HCT116 (cell line): ENCODE results near the gene NDUFB7. TPM values are rescaled to one million over a fixed set of nuclear protein-coding genes. Genes with fewer than 3 reads are reported as not detected.

Experiments used
- ATAC-seq: fragments of 200-7000 bp; cut with Tn5 transposase; 2 replicates; pipeline ENCODE4 v1.9.1; 2020; ENCODE audit warnings: mild to moderate bottlenecking, moderate library complexity
- BruUV-seq: library from RNA; stranded (reverse); fragments of 400-500 nt; replicated peaks from 2 replicates; lab custom pipeline; 2021; lab: Mats Ljungman, UMichigan
- CTCF ChIA-PET: fragments of 300-600 bp; sonication (Branson Sonifier 250); formaldehyde crosslinking; loops from one replicate; lab custom pipeline; 2021; ENCODE audit warnings: antibody characterized with exemption; lab: Charles Lee
- POLR2A ChIA-PET: fragments of 300-600, 350-600 bp; sonication (Branson Sonifier 250); formaldehyde crosslinking; loops from one replicate; lab custom pipeline; 2021; ENCODE audit warnings: antibody characterized with exemption; lab: Charles Lee
- RAD21 ChIA-PET, 2 experiments: fragments of 300-600 bp; sonication (Branson Sonifier 250); formaldehyde crosslinking; loops; one replicate each; lab custom pipeline; 2023; ENCODE audit warnings: low total read pairs in 2 of 2; ENCODE audit not compliant: uncharacterized antibody in 2 of 2, unreplicated experiment in 2 of 2, low non-redundant PET in 1 of 2; lab: Charles Lee
- DNase-seq: peaks from one replicate; pipeline ENCODE4 v3.0.0-alpha.2; 2010; ENCODE audit warnings: low read depth, low spot score
- H2AFZ ChIP-seq: fragments of 200-600 bp; shearing (Covaris generic), sonication (generic); 2 replicates; pipeline ENCODE4 v1.6.1; 2017; ENCODE audit warnings: low read depth, mixed run types, mixed read lengths, antibody characterized with exemption, low read length; ENCODE audit not compliant: poor library complexity, severe bottlenecking
- H3K27ac ChIP-seq: 2 replicates; pipeline ENCODE4 v1.5.1; 2012; ENCODE audit warnings: low read depth, low read length
- H3K27me3 ChIP-seq: fragments of 200-600 bp; sonication (generic); 2 replicates; pipeline ENCODE4 v1.6.1; 2016; ENCODE audit warnings: mixed run types, low read length, mixed read lengths; ENCODE audit not compliant: insufficient read depth
- H3K36me3 ChIP-seq, 2 experiments: fragments of 200-500 bp in 1 of 2; fragments of 200-600 bp in 1 of 2; sonication (Bioruptor generic) in 1 of 2; sonication (generic) in 1 of 2; 2 replicates each; pipeline versions ENCODE4 v1.5.1 to v1.6.1; 2014 to 2016; ENCODE audit warnings: low read length in 2 of 2, inconsistent platforms in 1 of 2, mixed read lengths in 1 of 2, mixed run types in 1 of 2; ENCODE audit not compliant: insufficient read depth in 2 of 2, control insufficient read depth in 1 of 2
- H3K4me1 ChIP-seq, 2 experiments: fragments of 200-600 bp in 1 of 2; sonication (generic) in 1 of 2; 2 replicates each; pipeline versions ENCODE4 v1.5.1 to v1.6.1; 2012 to 2017; ENCODE audit warnings: low read length in 2 of 2, inconsistent platforms in 1 of 2, mild to moderate bottlenecking in 1 of 2, mixed read lengths in 1 of 2, mixed run types in 1 of 2, moderate library complexity in 1 of 2; ENCODE audit not compliant: insufficient read depth in 2 of 2, control insufficient read depth in 1 of 2
- H3K4me2 ChIP-seq: fragments of 200-600 bp; sonication (generic); 2 replicates; pipeline ENCODE4 v1.6.1; 2017; ENCODE audit warnings: mixed run types, low read length, mixed read lengths
- H3K4me3 ChIP-seq, 2 experiments: fragments of 200-600 bp in 1 of 2; sonication (generic) in 1 of 2; replicated peaks in 1 of 2; 2 replicates each; pipeline ENCODE4 v1.5.1; 2011 to 2016; ENCODE audit warnings: low read length in 2 of 2, control low read depth in 1 of 2, low read depth in 1 of 2, mild to moderate bottlenecking in 1 of 2, mixed read lengths in 1 of 2, mixed run types in 1 of 2
- H3K79me2 ChIP-seq: fragments of 200-600 bp; sonication (generic); 2 replicates; pipeline ENCODE4 v1.6.1; 2017; ENCODE audit warnings: mild to moderate bottlenecking, mixed run types, low read length, moderate library complexity, mixed read lengths; ENCODE audit not compliant: insufficient read depth
- H3K9ac ChIP-seq: fragments of 200-600 bp; sonication (generic); 2 replicates; pipeline ENCODE4 v1.6.1; 2016; ENCODE audit warnings: low read length, mixed read lengths
- H3K9me2 ChIP-seq: fragments of 200-600 bp; sonication (generic), shearing (Covaris generic); 2 replicates; pipeline ENCODE4 v1.6.1; 2017; ENCODE audit warnings: mixed run types, mild to moderate bottlenecking, moderate library complexity; ENCODE audit not compliant: insufficient read depth
- H3K9me3 ChIP-seq, 2 experiments: fragments of 200-500 bp in 1 of 2; fragments of 200-600 bp in 1 of 2; sonication (Bioruptor generic) in 1 of 2; sonication (generic) in 1 of 2; 2 replicates each; pipeline ENCODE4 v1.6.1; 2014 to 2017; ENCODE audit warnings: low read length in 2 of 2, mixed read lengths in 2 of 2, inconsistent platforms in 1 of 2, low read depth in 1 of 2, mild to moderate bottlenecking in 1 of 2, mixed run types in 1 of 2, moderate library complexity in 1 of 2; ENCODE audit not compliant: control insufficient read depth in 1 of 2, insufficient read depth in 1 of 2
- H4K20me1 ChIP-seq: fragments of 200-600 bp; sonication (generic), shearing (Covaris generic); 2 replicates; pipeline ENCODE4 v1.6.1; 2017; ENCODE audit warnings: mixed run types, mild to moderate bottlenecking, moderate library complexity; ENCODE audit not compliant: insufficient read depth
- CBX3 ChIP-seq: IDR thresholded peaks from 2 replicates; pipeline ENCODE4 v1.6.1; 2012; ENCODE audit warnings: low read depth
- CTCF ChIP-seq, 3 experiments: fragments of 200-600 bp in 1 of 3; sonication (generic) in 1 of 3; IDR thresholded peaks in 2 of 3; conservative IDR thresholded peaks in 1 of 3; 2 replicates each; pipeline ENCODE4 v1.5.1; 2012 to 2017; ENCODE audit warnings: low read depth in 2 of 3, low read length in 2 of 3, antibody characterized with exemption in 1 of 3, borderline replicate concordance in 1 of 3, control low read depth in 1 of 3, mild to moderate bottlenecking in 1 of 3, mixed read lengths in 1 of 3, mixed run types in 1 of 3, moderate library complexity in 1 of 3; ENCODE audit not compliant: insufficient read depth in 1 of 3
- FOSL1 ChIP-seq: IDR thresholded peaks from 2 replicates; pipeline ENCODE4 v1.6.1; 2012; ENCODE audit warnings: low read depth
- JUND ChIP-seq: IDR thresholded peaks from 2 replicates; pipeline ENCODE4 v1.6.1; 2012
- SIN3A ChIP-seq: IDR thresholded peaks from 2 replicates; pipeline ENCODE4 v1.6.1; 2012; ENCODE audit warnings: low read depth
- ZFX ChIP-seq: fragments of 450-650 bp; IDR thresholded peaks from 2 replicates; pipeline ENCODE4 v1.6.1; 2017
- ZNF274 ChIP-seq: fragments of 200-500 bp; sonication (Bioruptor generic); IDR thresholded peaks from 2 replicates; pipeline ENCODE4 v1.6.1; 2014; ENCODE audit warnings: mild to moderate bottlenecking, low read depth, low read length, inconsistent platforms
- intact Hi-C: fragments of 100-400 bp; cut with micrococcal nuclease; formaldehyde crosslinking; loops from 2 replicates; pipeline ENCODE4 v1.10.0; 2022
- total RNA-seq: library from RNA; stranded (reverse); gene quantifications from one replicate; pipeline ENCODE4 v1.2.1, GENCODE V29; 2021; ENCODE audit not compliant: unreplicated experiment
- TF ChIP-seq, protein P1 (sequence below): IDR thresholded peaks from 2 replicates; pipeline ENCODE4 v1.6.1; 2011; ENCODE audit warnings: mild to moderate bottlenecking, low read length, moderate library complexity; ENCODE audit not compliant: insufficient replicate concordance; ENCODE audit errors: extremely low read depth
- TF ChIP-seq, protein P2 (sequence below): IDR thresholded peaks from 2 replicates; pipeline ENCODE4 v1.6.1; 2012; ENCODE audit warnings: low read depth

Gene NDUFB7
- total RNA-seq, 1 experiment from 2014 or later, result 167 TPM

DNA sequence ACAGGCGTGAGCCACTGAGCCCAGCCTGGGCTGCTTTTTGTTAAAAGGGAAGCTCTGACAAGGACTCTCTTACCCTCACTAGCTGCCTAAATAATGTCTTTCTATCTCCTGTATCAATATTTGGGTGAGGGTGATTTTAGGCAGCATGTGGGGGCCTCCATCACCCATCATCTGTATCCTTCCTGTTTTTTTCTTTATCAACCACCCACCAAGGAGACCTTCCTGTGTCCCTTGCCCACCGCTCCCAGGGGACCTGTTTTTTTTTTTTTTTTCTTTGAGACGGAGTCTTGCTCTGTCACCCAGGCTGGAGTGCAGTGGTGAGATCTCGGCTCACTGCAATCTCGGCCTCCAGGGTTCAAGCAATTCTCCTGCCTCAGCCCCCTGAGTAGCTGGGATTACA lies 5.4 kb upstream of the NDUFB7 start:
- H3K9ac ChIP-seq, result no peak overlapping the region
- H2AFZ ChIP-seq, result no peak overlapping the region
- H3K27ac ChIP-seq, result no peak overlapping the region
- H3K9me3 ChIP-seq, result no peaks in the 10 kb centered on the region
- TF ChIP-seq SIN3A (no peak), FOSL1 (no peak), ZNF274 (no peak)
- TF ChIP-seq, protein P1, sequence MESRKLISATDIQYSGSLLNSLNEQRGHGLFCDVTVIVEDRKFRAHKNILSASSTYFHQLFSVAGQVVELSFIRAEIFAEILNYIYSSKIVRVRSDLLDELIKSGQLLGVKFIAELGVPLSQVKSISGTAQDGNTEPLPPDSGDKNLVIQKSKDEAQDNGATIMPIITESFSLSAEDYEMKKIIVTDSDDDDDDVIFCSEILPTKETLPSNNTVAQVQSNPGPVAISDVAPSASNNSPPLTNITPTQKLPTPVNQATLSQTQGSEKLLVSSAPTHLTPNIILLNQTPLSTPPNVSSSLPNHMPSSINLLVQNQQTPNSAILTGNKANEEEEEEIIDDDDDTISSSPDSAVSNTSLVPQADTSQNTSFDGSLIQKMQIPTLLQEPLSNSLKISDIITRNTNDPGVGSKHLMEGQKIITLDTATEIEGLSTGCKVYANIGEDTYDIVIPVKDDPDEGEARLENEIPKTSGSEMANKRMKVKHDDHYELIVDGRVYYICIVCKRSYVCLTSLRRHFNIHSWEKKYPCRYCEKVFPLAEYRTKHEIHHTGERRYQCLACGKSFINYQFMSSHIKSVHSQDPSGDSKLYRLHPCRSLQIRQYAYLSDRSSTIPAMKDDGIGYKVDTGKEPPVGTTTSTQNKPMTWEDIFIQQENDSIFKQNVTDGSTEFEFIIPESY, result no peak
- no TSS peak for BruUV-seq
- no peaks in the 10 kb centered on the region for H3K36me3 ChIP-seq
- no peak overlapping the region for H3K4me2 ChIP-seq
- no peaks in the 10 kb centered on the region for H3K27me3 ChIP-seq
- DNase-seq, result no peak
- POLR2A ChIA-PET, result no interaction called here
- H3K9me2 ChIP-seq, result no peaks in the 10 kb centered on the region
- ATAC-seq, result no peak
- no peaks in the 10 kb centered on the region for H3K79me2 ChIP-seq
- intact Hi-C loops, result no loop called here
- CTCF ChIA-PET, result interaction anchor here (1.3 kb wide), 1 partner anchor 109 kb away, joined by 6 read pairs; no protein-coding TSS in a partner anchor
- H3K4me3 ChIP-seq, result no peak overlapping the region
- no peaks in the 10 kb centered on the region for H4K20me1 ChIP-seq
- RAD21 ChIA-PET, result no interaction called here
- H3K4me1 ChIP-seq, result peaks cover 3 to 20% of the 10 kb centered on the region in 2 experiments; a peak in 3 of 4 replicates

GRCh38 chr19:14576363-14576762 lies 4.5 kb upstream of the NDUFB7 start:
- H3K4me2 ChIP-seq, result no peak overlapping the region
- no peaks in the 10 kb centered on the region for H3K27me3 ChIP-seq
- H4K20me1 ChIP-seq, result no peaks in the 10 kb centered on the region
- no peak overlapping the region for H3K9ac ChIP-seq
- H3K79me2 ChIP-seq, result peaks cover 4% of the 10 kb centered on the region
- DNase-seq (no peak), ATAC-seq (no peak)
- intact Hi-C loops, result no loop called here
- no peak overlapping the region for H2AFZ ChIP-seq
- BruUV-seq, result no TSS peak
- no peaks in the 10 kb centered on the region for H3K9me2 ChIP-seq
- H3K36me3 ChIP-seq, result no peaks in the 10 kb centered on the region
- no peak overlapping the region for H3K4me3 ChIP-seq
- ChIA-PET CTCF (interaction anchor here (1.3 kb wide), 1 partner anchor 110 kb away, joined by 6 read pairs; no protein-coding TSS in a partner anchor), POLR2A (no interaction called here), RAD21 (no interaction called here)
- peaks cover 3 to 23% of the 10 kb centered on the region in 2 experiments; a peak in 3 of 4 replicates for H3K4me1 ChIP-seq
- no peaks in the 10 kb centered on the region for H3K9me3 ChIP-seq
- H3K27ac ChIP-seq, result no peak overlapping the region
- TF ChIP-seq CBX3 (no peak), CTCF (IDR thresholded peaks at IDR 0.05 in 2 of 3, conservative IDR thresholded peaks at IDR 0.05 in 1 of 3; ENCODE audit: borderline replicate concordance in 1 of 3, insufficient read depth in 1 of 3, low read depth in 2 of 3, low read length in 2 of 3) (no peak), FOSL1 (no peak), JUND (no peak), ZFX (no peak)
- TF ChIP-seq, protein P2, sequence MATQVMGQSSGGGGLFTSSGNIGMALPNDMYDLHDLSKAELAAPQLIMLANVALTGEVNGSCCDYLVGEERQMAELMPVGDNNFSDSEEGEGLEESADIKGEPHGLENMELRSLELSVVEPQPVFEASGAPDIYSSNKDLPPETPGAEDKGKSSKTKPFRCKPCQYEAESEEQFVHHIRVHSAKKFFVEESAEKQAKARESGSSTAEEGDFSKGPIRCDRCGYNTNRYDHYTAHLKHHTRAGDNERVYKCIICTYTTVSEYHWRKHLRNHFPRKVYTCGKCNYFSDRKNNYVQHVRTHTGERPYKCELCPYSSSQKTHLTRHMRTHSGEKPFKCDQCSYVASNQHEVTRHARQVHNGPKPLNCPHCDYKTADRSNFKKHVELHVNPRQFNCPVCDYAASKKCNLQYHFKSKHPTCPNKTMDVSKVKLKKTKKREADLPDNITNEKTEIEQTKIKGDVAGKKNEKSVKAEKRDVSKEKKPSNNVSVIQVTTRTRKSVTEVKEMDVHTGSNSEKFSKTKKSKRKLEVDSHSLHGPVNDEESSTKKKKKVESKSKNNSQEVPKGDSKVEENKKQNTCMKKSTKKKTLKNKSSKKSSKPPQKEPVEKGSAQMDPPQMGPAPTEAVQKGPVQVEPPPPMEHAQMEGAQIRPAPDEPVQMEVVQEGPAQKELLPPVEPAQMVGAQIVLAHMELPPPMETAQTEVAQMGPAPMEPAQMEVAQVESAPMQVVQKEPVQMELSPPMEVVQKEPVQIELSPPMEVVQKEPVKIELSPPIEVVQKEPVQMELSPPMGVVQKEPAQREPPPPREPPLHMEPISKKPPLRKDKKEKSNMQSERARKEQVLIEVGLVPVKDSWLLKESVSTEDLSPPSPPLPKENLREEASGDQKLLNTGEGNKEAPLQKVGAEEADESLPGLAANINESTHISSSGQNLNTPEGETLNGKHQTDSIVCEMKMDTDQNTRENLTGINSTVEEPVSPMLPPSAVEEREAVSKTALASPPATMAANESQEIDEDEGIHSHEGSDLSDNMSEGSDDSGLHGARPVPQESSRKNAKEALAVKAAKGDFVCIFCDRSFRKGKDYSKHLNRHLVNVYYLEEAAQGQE, result no peak
- TF ChIP-seq, protein P1, result no peak
